ENCODE data around the gene GPR137. TPM values are rescaled to one million over a fixed set of nuclear protein-coding genes. Genes with fewer than 3 reads are reported as not detected.

Gene GPR137
- total and polyA plus RNA-seq, 12 donors: 16.4 to 43.0 (median 24.3) TPM

DNA sequence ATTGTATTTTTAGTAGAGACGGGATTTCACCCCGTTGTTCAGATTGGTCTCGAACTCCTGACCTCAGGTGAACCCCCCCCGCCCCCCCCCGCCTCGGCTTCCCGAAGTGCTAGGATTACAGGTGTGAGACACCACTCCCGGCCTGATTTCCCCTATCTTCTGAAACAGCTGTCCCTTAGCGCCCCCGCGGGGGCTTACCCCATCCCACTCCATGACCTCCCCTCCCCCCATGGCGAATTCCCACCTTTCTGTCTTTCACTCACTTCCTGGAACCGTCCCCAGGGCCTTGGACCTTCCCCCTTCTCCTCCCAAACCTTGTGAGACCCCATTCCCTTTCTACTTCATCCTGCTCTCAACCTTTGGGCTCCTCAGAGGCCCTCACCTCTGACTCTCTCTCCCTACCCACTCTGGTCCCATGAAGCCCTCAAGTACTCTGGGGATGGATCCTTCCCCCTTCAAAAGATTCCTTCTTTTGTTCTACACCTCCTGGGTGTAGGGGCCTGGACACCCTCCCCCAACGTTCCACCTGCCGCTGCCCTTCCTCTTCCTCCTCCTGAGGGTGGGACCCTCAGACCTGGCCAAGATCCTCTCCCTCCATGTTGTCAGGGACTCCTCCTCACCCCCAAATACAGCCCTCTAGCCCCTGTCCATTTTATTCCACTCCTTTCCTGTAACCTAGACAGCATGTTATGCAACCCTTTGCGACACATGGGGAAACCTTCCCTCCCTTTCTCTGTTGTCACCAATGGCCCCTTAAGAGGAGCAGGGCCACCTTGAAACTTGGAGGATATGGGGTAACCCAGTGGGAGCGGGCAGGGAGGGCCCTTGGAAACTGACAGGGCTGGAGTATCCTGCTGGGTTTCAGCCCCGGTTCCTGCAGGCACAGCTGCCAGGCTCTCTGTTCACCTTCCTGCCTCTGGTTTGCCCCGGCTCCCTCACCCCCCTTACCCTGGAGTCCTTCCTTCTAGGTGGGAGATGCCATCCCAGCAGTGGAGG lies 33.4 kb downstream of the GPR137 start:
- ATAC-seq: no peak
- peaks cover 0 to 61% (median 19%) of the 10 kb centered on the region in 9 donors for H3K36me3 ChIP-seq
- H3K4me3 ChIP-seq: peak overlapping the region; percentile 45 to 94 (median 82)
- intact Hi-C loops (cut with DNase I): loop anchor here in 7 of 10 donors (1.0 to 5.0 kb wide), 4 partner anchors 33 to 38 kb away; partner anchors contain the start of gene RPS6KA4 (in 4 of the 7)
- peaks cover 3 to 37% (median 26%) of the 10 kb centered on the region in 9 donors for H3K4me1 ChIP-seq
- H3K27ac ChIP-seq: peak overlapping the region in 9 of 10 donors; percentile 91 to 100 (median 98)
- 25 to 27% methylated on average over 19 of the region's 19 CpGs for WGBS, 2 donors
- no peak for DNase-seq
- TF ChIP-seq CTCF (IDR thresholded peaks at IDR 0.05): no peak
- no peaks in the 10 kb centered on the region for H3K27me3 ChIP-seq
- H3K9me3 ChIP-seq: no peaks in the 10 kb centered on the region

GRCh38 chr11:64320556-64320955 lies 34.9 kb downstream of the GPR137 start:
- no peak for ATAC-seq
- intact Hi-C loops (cut with DNase I): no loop called here

GRCh38 chr11:64321026-64321425 lies 35.4 kb downstream of the GPR137 start:
- intact Hi-C loops (cut with DNase I): no loop called here
- ATAC-seq: no peak
- 85 to 87% methylated on average over 5 of the region's 5 CpGs for WGBS, 2 donors

More at GRCh38 chr11:64320556-64320955, 34.9 kb downstream of the GPR137 start:
- Histone ChIP-seq H3K36me3 (peaks cover 0 to 47% (median 10%) of the 10 kb centered on the region in 9 donors), H3K27me3 (no peaks in the 10 kb centered on the region), H3K27ac (no peak overlapping the region), H3K9me3 (no peaks in the 10 kb centered on the region), H3K4me3 (no peak overlapping the region), H3K4me1 (peaks cover 3 to 27% (median 26%) of the 10 kb centered on the region in 9 donors)
- no peak for DNase-seq
- WGBS, 2 donors: 93 to 95% methylated on average over 7 of the region's 7 CpGs
- no peak for TF ChIP-seq CTCF (IDR thresholded peaks at IDR 0.05)

More at GRCh38 chr11:64321026-64321425, 35.4 kb downstream of the GPR137 start:
- Histone ChIP-seq H3K9me3 (no peaks in the 10 kb centered on the region), H3K27ac (no peak overlapping the region), H3K27me3 (no peaks in the 10 kb centered on the region), H3K4me3 (no peak overlapping the region), H3K36me3 (peaks cover 0 to 42% (median 5%) of the 10 kb centered on the region in 9 donors), H3K4me1 (peaks cover 3 to 26% (median 25%) of the 10 kb centered on the region in 9 donors)
- TF ChIP-seq CTCF (IDR thresholded peaks at IDR 0.05): no peak
- DNase-seq: no peak

All from heart right ventricle (tissue), 16 donors.